ENCODE data around the gene MAST4. TPM values are rescaled to one million over a fixed set of nuclear protein-coding genes. Genes with fewer than 3 reads are reported as not detected.

MAST4 gene
- total RNA-seq, 1 experiment from 2014 or later, result 10.9 TPM

DNA sequence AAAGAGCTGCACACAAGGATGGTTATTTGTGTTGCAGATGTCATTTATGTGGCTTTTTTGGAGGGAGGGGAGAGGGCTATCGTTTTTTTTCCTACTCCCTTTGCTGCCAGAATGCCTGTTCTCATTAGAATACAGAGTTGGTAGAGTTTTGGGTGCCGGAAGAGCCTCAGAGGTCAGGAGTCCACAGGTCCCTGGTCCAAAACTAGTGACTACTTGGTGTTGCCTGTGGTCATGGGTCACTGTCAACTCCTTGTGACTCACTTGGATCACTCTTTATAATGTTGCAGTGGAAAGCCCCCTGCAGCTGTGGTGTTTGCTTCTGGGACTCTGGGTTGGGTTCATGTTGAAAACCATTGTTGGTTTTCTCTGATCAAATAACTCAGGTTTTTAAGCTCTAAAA is 131.4 kb downstream of the MAST4 start:
- TF ChIP-seq, protein P1, sequence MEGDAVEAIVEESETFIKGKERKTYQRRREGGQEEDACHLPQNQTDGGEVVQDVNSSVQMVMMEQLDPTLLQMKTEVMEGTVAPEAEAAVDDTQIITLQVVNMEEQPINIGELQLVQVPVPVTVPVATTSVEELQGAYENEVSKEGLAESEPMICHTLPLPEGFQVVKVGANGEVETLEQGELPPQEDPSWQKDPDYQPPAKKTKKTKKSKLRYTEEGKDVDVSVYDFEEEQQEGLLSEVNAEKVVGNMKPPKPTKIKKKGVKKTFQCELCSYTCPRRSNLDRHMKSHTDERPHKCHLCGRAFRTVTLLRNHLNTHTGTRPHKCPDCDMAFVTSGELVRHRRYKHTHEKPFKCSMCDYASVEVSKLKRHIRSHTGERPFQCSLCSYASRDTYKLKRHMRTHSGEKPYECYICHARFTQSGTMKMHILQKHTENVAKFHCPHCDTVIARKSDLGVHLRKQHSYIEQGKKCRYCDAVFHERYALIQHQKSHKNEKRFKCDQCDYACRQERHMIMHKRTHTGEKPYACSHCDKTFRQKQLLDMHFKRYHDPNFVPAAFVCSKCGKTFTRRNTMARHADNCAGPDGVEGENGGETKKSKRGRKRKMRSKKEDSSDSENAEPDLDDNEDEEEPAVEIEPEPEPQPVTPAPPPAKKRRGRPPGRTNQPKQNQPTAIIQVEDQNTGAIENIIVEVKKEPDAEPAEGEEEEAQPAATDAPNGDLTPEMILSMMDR (IDR thresholded peaks at IDR 0.05; ENCODE audit: unreplicated experiment), result no peak
- no peaks in the 10 kb centered on the region for H3K36me3 Mint-ChIP-seq (ENCODE audit: insufficient read depth, unreplicated experiment)
- H3K27me3 Mint-ChIP-seq (ENCODE audit: unreplicated experiment), result peaks cover 50% of the 10 kb centered on the region
- CTCF ChIA-PET, result no interaction called here
- H3K4me1 Mint-ChIP-seq (ENCODE audit: low read depth, unreplicated experiment), result no peaks in the 10 kb centered on the region
- H3K9me3 Mint-ChIP-seq (ENCODE audit: low read depth, unreplicated experiment), result no peaks in the 10 kb centered on the region
- no peak overlapping the region for H3K27ac Mint-ChIP-seq (ENCODE audit: unreplicated experiment)
- no peak overlapping the region for H3K4me3 Mint-ChIP-seq (ENCODE audit: low read depth, unreplicated experiment)
- intact Hi-C loops (cut with micrococcal nuclease; ENCODE audit: unreplicated experiment), result no loop called here
- BruUV-seq (replicated peaks), result no TSS peak
- DNase-seq, result no peak

DNA sequence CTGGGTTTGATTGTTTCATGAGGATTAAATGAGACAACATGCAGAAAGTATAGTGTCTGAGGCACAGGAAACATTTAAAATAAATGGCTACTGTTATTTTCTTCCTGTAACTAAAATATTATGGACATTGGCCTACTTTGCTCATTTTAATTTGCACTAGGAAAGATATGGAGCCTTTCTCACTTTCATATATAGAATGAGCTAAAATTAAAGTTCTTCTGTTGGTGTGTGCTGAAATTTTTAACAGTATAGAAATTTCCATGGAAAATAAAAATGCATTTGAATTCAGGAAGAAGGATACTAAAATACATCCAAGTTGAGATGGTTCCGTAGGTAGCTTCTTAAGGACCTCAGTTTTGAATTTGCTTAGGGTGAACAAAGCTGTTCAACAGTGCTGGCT is 131.9 kb downstream of the MAST4 start:
- intact Hi-C loops (cut with micrococcal nuclease; ENCODE audit: unreplicated experiment), result no loop called here
- H3K27me3 Mint-ChIP-seq (ENCODE audit: unreplicated experiment), result peaks cover 50% of the 10 kb centered on the region
- no peaks in the 10 kb centered on the region for H3K36me3 Mint-ChIP-seq (ENCODE audit: insufficient read depth, unreplicated experiment)
- H3K27ac Mint-ChIP-seq (ENCODE audit: unreplicated experiment), result no peak overlapping the region
- CTCF ChIA-PET, result no interaction called here
- no TSS peak for BruUV-seq (replicated peaks)
- H3K9me3 Mint-ChIP-seq (ENCODE audit: low read depth, unreplicated experiment), result no peaks in the 10 kb centered on the region
- TF ChIP-seq, protein P1 (IDR thresholded peaks at IDR 0.05; ENCODE audit: unreplicated experiment), result no peak
- no peaks in the 10 kb centered on the region for H3K4me1 Mint-ChIP-seq (ENCODE audit: low read depth, unreplicated experiment)
- no peak overlapping the region for H3K4me3 Mint-ChIP-seq (ENCODE audit: low read depth, unreplicated experiment)
- no peak for DNase-seq

DNA sequence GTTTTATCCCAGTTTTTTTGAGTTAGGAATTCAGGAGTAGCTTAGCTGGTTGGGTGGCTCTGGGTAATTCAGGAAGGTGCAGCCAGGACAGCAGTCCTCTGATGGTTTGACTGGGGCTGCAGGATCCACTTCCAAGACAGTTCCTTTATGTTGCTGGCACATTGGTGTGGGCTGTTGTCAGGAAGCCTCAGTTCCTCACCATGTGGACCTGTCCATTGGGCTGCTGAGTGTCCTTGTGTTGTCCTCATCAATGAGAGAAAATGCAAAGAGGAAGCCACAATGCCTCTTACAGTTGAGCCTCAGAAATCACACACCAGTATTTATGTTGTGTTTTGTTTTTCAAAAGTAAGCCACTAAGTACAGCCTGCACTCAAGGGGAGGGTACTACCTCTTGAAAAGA is 140.9 kb downstream of the MAST4 start:
- Mint-ChIP-seq H3K27ac (ENCODE audit: unreplicated experiment) (no peak overlapping the region), H3K4me1 (ENCODE audit: low read depth, unreplicated experiment) (no peaks in the 10 kb centered on the region), H3K4me3 (ENCODE audit: low read depth, unreplicated experiment) (no peak overlapping the region), H3K9me3 (ENCODE audit: low read depth, unreplicated experiment) (no peaks in the 10 kb centered on the region), H3K36me3 (ENCODE audit: insufficient read depth, unreplicated experiment) (no peaks in the 10 kb centered on the region), H3K27me3 (ENCODE audit: unreplicated experiment) (peaks cover 94% of the 10 kb centered on the region)
- intact Hi-C loops (cut with micrococcal nuclease; ENCODE audit: unreplicated experiment), result no loop called here
- no TSS peak for BruUV-seq (replicated peaks)
- DNase-seq, result no peak
- CTCF ChIA-PET, result interaction anchor here (0.7 kb wide), 1 partner anchor 249 kb away, joined by 4 read pairs; no protein-coding TSS in a partner anchor
- TF ChIP-seq, protein P1 (IDR thresholded peaks at IDR 0.05; ENCODE audit: unreplicated experiment), result no peak

DNA sequence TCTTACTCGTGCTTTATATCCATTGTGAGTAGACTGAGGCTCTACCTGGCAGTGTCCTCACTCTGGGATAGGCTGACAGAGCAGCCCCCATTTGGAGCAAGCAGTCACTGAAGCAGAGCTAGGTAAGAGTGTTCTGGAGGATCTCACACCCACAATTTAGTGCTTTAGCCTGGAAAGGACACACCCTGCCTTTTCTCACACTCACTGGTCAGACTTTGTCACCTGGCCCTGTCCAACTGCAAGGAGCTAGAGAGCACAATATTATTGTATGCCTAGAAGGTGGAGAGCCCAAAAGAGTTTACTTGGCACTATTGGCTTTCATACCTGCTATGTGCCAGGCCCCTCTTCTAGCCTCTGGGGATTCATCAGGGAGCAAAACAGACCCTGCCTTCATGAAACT is 141.9 kb downstream of the MAST4 start:
- H3K36me3 Mint-ChIP-seq (ENCODE audit: insufficient read depth, unreplicated experiment), result no peaks in the 10 kb centered on the region
- H3K4me1 Mint-ChIP-seq (ENCODE audit: low read depth, unreplicated experiment), result no peaks in the 10 kb centered on the region
- CTCF ChIA-PET, result no interaction called here
- DNase-seq, result no peak
- H3K27ac Mint-ChIP-seq (ENCODE audit: unreplicated experiment), result no peak overlapping the region
- BruUV-seq (replicated peaks), result no TSS peak
- H3K4me3 Mint-ChIP-seq (ENCODE audit: low read depth, unreplicated experiment), result no peak overlapping the region
- intact Hi-C loops (cut with micrococcal nuclease; ENCODE audit: unreplicated experiment), result no loop called here
- H3K9me3 Mint-ChIP-seq (ENCODE audit: low read depth, unreplicated experiment), result no peaks in the 10 kb centered on the region
- H3K27me3 Mint-ChIP-seq (ENCODE audit: unreplicated experiment), result peaks cover 94% of the 10 kb centered on the region
- TF ChIP-seq, protein P1 (IDR thresholded peaks at IDR 0.05; ENCODE audit: unreplicated experiment), result no peak
